Measurements from ENCODE around the gene DYNLL1. TPM values are rescaled to one million over a fixed set of nuclear protein-coding genes. Genes with fewer than 3 reads are reported as not detected.
"Not testable (repeated sequence)": the region's sequence is repeated elsewhere in the genome, so short reads cannot be mapped to it uniquely, and the experiment has no call there.

Gene DYNLL1
- total and polyA plus RNA-seq, 5 donors: 164 to 350 (median 256) TPM

GRCh38 chr12:120474616-120474960 lies 21.3 kb upstream of the DYNLL1 start:
- no peaks in the 10 kb centered on the region for H3K27me3 ChIP-seq (ENCODE audit: control insufficient read depth, insufficient read depth)
- H3K9me3 ChIP-seq (ENCODE audit: control insufficient read depth, low read length): no peaks in the 10 kb centered on the region
- H3K4me1 ChIP-seq (ENCODE audit: control insufficient read depth, insufficient read depth, low read length): peaks cover 2% of the 10 kb centered on the region
- 20% methylated on average over 2 of the region's 2 CpGs for WGBS
- intact Hi-C loops (cut with DNase I): loop anchor here in 1 of 4 donors (10.0 kb wide), 1 partner anchor 60 kb away; the partner anchor contains the start of gene RNF10
- H3K4me3 ChIP-seq (ENCODE audit: low read length): no peak overlapping the region
- H3K27ac ChIP-seq (ENCODE audit: low read length): no peak overlapping the region
- DNase-seq: no peak
- ATAC-seq: peak in 1 of 2 donors; percentile 6

- no peaks in the 10 kb centered on the region for H3K9me3 ChIP-seq (ENCODE audit: control insufficient read depth, low read length)
- no peak for DNase-seq
- no peak overlapping the region for H3K27ac ChIP-seq (ENCODE audit: low read length)
- H3K27me3 ChIP-seq (ENCODE audit: control insufficient read depth, insufficient read depth): no peaks in the 10 kb centered on the region
- intact Hi-C loops (cut with DNase I): loop anchor here in 1 of 4 donors (10.0 kb wide), 1 partner anchor 59 kb away; the partner anchor contains the start of gene RNF10
- WGBS: 100% methylated on average over 1 of the region's 1 CpG
- no peak overlapping the region for H3K4me3 ChIP-seq (ENCODE audit: low read length)
- no peak for ATAC-seq
- H3K4me1 ChIP-seq (ENCODE audit: control insufficient read depth, insufficient read depth, low read length): no peaks in the 10 kb centered on the region
Observed at GRCh38 chr12:120475643-120476042, 20.3 kb upstream of the DYNLL1 start.

DNA sequence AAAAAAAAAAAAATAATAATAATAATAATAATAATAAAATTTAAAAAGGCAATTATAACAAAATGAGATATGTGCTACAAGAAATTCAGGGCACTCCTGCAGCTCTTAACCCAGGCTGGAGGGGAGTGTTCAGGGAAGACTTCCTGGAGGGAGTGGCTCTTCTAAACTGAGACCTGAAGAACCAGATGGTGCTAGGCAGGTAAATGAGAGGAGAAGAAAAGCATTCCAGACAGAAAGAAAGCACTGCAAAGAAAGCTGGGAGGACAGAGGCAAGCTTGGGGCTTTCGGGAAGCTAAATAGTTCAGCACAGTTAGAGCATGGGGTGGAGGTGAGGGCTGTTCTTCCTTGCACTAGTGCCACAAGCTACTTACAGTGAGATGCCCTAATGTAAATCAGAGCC lies 16.5 kb upstream of the DYNLL1 start:
- intact Hi-C loops (cut with DNase I): loop anchor here in 1 of 4 donors (10.0 kb wide), 1 partner anchor 55 kb away; the partner anchor contains the start of gene RNF10
- Histone ChIP-seq H3K9me3 (ENCODE audit: control insufficient read depth, low read length) (no peaks in the 10 kb centered on the region), H3K4me1 (ENCODE audit: control insufficient read depth, insufficient read depth, low read length) (no peaks in the 10 kb centered on the region), H3K4me3 (ENCODE audit: low read length) (no peak overlapping the region), H3K27me3 (ENCODE audit: control insufficient read depth, insufficient read depth) (no peaks in the 10 kb centered on the region), H3K27ac (ENCODE audit: low read length) (no peak overlapping the region)
- ATAC-seq (no peak), DNase-seq (no peak)
- 93% methylated on average over 1 of the region's 1 CpG for WGBS

DNA sequence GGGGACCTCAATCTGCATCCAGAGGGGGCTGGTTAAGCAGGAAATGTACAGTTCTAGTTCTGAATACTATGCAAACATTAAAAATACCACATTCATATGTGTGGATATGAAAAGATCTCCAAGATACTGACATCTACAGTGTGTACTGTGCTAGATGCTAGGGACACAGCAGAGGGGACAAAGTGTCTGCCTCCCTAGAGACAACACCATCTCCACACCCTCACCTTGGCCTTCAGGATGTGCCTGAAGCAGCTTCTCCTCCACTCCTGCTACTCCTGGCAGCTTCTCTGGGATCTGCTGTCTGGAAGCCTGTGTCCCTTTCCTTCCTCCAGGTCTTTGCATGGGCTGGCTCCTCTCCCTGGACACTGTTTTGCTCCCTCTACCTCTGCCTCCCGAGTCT lies 15.7 kb upstream of the DYNLL1 start:
- 68% methylated on average over 1 of the region's 1 CpG for WGBS
- Histone ChIP-seq H3K27ac (ENCODE audit: low read length) (no peak overlapping the region), H3K27me3 (ENCODE audit: control insufficient read depth, insufficient read depth) (no peaks in the 10 kb centered on the region), H3K4me3 (ENCODE audit: low read length) (no peak overlapping the region), H3K4me1 (ENCODE audit: control insufficient read depth, insufficient read depth, low read length) (no peaks in the 10 kb centered on the region), H3K9me3 (ENCODE audit: control insufficient read depth, low read length) (no peaks in the 10 kb centered on the region)
- ATAC-seq (no peak), DNase-seq (no peak)
- intact Hi-C loops (cut with DNase I): no loop called here

DNA sequence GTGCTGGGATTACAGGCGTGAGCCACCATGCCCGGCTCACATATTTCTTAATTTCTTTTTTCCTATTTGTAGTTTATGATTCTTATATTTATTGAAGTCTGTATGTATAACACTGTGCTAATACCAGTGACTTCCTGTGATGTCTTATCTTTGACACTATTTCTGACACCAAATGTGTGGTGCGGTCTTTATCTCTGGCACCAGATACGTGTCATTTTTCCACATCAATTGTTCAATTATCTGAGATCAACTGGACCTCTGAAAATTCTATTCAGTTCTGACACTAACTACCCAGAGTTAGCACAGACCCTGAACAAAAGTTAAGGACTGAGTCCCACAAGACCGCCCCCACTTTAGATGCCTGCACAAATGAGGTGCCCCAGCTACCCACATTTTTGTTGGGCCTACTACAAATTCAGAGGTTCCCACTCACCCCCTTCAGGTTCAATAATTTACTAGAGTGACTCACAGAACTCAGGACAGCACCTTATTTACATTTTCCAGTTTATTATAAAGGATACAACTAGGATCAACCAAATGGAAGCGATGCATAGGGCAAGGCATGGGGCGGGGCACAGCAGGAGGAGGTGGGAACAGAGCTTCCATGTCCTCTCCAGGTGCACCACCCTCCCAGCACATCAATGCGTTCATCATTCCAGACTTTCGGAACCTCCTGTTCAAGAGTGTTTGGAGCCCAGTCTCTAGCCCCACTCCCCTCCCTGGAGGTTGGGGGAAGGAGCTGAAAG lies 14.7 kb upstream of the DYNLL1 start:
- Histone ChIP-seq H3K9me3 (ENCODE audit: control insufficient read depth, low read length) (no peaks in the 10 kb centered on the region), H3K27me3 (ENCODE audit: control insufficient read depth, insufficient read depth) (no peaks in the 10 kb centered on the region), H3K4me1 (ENCODE audit: control insufficient read depth, insufficient read depth, low read length) (no peaks in the 10 kb centered on the region), H3K4me3 (ENCODE audit: low read length) (no peak overlapping the region), H3K27ac (ENCODE audit: low read length) (no peak overlapping the region)
- no peak for DNase-seq
- 90% methylated on average over 9 of the region's 9 CpGs for WGBS
- no peak for ATAC-seq
- intact Hi-C loops (cut with DNase I): no loop called here

DNA sequence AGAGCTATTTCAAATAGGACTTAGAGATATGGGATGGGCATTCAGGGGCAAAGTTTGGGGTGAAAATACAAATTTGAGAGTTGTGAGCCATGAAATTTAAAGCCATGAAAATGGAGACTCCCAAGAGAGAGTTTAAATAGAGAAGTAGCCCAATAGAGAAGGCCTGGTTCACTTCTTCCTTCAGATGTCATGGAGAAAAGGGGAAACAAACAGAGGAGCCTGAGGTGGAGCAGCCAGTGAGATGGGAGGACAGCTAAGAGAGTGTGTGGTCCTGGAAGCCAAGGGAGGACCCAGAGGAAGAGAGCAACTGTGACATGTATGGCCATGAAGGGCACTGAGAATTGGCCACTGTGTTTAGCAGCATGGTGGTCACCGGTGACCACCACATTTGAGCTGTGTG lies 12.3 kb upstream of the DYNLL1 start:
- DNase-seq (no peak), ATAC-seq (no peak)
- intact Hi-C loops (cut with DNase I): no loop called here
- Histone ChIP-seq H3K27me3 (ENCODE audit: control insufficient read depth, insufficient read depth) (no peaks in the 10 kb centered on the region), H3K4me3 (ENCODE audit: low read length) (no peak overlapping the region), H3K4me1 (ENCODE audit: control insufficient read depth, insufficient read depth, low read length) (no peaks in the 10 kb centered on the region), H3K27ac (ENCODE audit: low read length) (no peak overlapping the region), H3K9me3 (ENCODE audit: control insufficient read depth, low read length) (no peaks in the 10 kb centered on the region)
- 96% methylated on average over 1 of the region's 1 CpG for WGBS

GRCh38 chr12:120485961-120486881 lies 9.7 kb upstream of the DYNLL1 start:
- ATAC-seq: no peak
- WGBS: 90% methylated on average over 7 of the region's 7 CpGs
- intact Hi-C loops (cut with DNase I): no loop called here
- H3K4me1 ChIP-seq (ENCODE audit: control insufficient read depth, insufficient read depth, low read length): no peaks in the 10 kb centered on the region
- H3K4me3 ChIP-seq (ENCODE audit: low read length): no peak overlapping the region
- no peak overlapping the region for H3K27ac ChIP-seq (ENCODE audit: low read length)
- H3K9me3 ChIP-seq (ENCODE audit: control insufficient read depth, low read length): no peaks in the 10 kb centered on the region
- DNase-seq: no peak
- no peaks in the 10 kb centered on the region for H3K27me3 ChIP-seq (ENCODE audit: control insufficient read depth, insufficient read depth)

- ATAC-seq; H3K9me3 ChIP-seq (ENCODE audit: control insufficient read depth, low read length); H3K4me1 ChIP-seq (ENCODE audit: control insufficient read depth, insufficient read depth, low read length); H3K27me3 ChIP-seq (ENCODE audit: control insufficient read depth, insufficient read depth); H3K27ac ChIP-seq (ENCODE audit: low read length); H3K4me3 ChIP-seq (ENCODE audit: low read length); DNase-seq; intact Hi-C loops (cut with DNase I): not testable (repeated sequence)
- WGBS: 70% methylated on average over 7 of the region's 7 CpGs
Observed at GRCh38 chr12:120487552-120487951, 8.4 kb upstream of the DYNLL1 start.

DNA sequence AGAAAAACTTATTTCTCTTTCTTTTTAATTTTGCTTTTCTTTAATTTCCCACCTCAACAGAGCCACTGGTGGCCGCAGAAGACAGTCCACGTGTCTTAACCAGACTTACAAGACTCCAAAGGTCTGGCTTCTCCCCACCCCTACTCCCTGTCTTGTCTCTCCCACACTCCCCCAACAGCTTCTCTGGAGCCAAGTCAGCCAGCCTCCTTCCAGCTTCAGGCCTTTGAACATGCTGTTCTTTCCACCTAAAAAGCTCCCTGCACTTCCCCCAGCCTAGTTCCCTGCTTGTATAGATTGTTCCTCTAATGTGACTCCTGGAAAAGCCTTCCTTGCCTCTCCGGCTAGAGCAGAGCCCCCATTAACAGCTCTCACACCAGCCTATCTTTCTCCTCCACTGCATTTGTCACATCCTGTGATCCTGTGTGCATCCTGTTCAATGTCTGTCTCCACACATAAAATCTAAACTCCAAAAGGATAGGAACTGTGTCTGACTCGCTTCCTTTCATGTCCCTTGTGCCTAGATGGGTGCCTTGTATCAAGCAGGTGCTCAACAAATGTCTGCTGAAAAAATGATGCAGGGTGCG lies 7.8 kb upstream of the DYNLL1 start:
- H3K27me3 ChIP-seq (ENCODE audit: control insufficient read depth, insufficient read depth): no peaks in the 10 kb centered on the region
- DNase-seq (no peak), ATAC-seq (no peak)
- 69% methylated on average over 5 of the region's 5 CpGs for WGBS
- intact Hi-C loops (cut with DNase I): no loop called here
- no peaks in the 10 kb centered on the region for H3K4me1 ChIP-seq (ENCODE audit: control insufficient read depth, insufficient read depth, low read length)
- H3K9me3 ChIP-seq (ENCODE audit: control insufficient read depth, low read length): no peaks in the 10 kb centered on the region
- no peak overlapping the region for H3K4me3 ChIP-seq (ENCODE audit: low read length)
- no peak overlapping the region for H3K27ac ChIP-seq (ENCODE audit: low read length)

DNA sequence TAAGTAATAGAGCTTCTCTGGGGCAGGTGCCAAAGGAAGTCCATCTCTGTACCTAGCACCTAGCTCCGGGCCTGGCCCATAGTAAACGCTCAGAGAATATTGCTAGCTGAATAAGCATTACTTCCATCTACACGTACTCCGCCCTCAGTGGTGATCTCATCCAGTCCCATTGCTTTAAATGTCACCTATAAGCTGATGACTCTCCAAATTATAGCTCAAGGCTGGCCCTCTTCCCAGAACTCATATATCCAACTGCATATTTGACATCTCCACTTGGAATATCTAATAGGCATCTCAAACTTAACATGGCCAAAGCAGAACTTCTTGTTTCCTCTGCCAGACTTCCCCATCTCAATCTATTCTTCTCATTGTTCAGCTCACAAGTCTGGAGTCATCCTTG lies 6.9 kb upstream of the DYNLL1 start:
- DNase-seq (no peak), ATAC-seq (no peak)
- H3K9me3 ChIP-seq (ENCODE audit: control insufficient read depth, low read length): no peaks in the 10 kb centered on the region
- H3K4me1 ChIP-seq (ENCODE audit: control insufficient read depth, insufficient read depth, low read length): no peaks in the 10 kb centered on the region
- no peak overlapping the region for H3K4me3 ChIP-seq (ENCODE audit: low read length)
- H3K27me3 ChIP-seq (ENCODE audit: control insufficient read depth, insufficient read depth): no peaks in the 10 kb centered on the region
- 88% methylated on average over 4 of the region's 4 CpGs for WGBS
- no peak overlapping the region for H3K27ac ChIP-seq (ENCODE audit: low read length)
- intact Hi-C loops (cut with DNase I): no loop called here

DNA sequence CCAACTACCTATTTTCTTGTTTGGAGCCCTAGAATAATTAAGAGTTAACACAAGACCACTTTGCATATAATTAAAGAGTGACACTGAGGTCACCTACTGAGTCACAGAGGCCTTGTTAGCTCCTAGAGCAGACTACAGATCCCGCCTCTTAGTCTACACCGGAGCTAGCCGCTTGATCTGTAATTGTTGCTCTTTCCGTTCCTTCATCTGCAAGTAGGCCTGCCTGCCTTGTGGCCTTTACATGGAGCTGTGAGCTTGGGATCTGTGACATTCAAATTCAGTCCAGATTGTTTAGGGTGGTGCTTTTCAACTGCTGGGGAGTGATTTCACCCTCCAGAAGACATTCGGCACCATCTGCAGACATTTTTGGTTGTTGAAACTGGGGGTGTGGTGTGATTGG lies 5.6 kb upstream of the DYNLL1 start:
- Histone ChIP-seq H3K27me3 (ENCODE audit: control insufficient read depth, insufficient read depth) (no peaks in the 10 kb centered on the region), H3K9me3 (ENCODE audit: control insufficient read depth, low read length) (no peaks in the 10 kb centered on the region), H3K4me1 (ENCODE audit: control insufficient read depth, insufficient read depth, low read length) (peaks cover 3% of the 10 kb centered on the region), H3K27ac (ENCODE audit: low read length) (no peak overlapping the region), H3K4me3 (ENCODE audit: low read length) (no peak overlapping the region)
- 93% methylated on average over 5 of the region's 5 CpGs for WGBS
- DNase-seq (no peak), ATAC-seq (no peak)
- intact Hi-C loops (cut with DNase I): no loop called here
